ENCODE data around the gene MRPS18B. TPM values are rescaled to one million over a fixed set of nuclear protein-coding genes. Genes with fewer than 3 reads are reported as not detected.

The MRPS18B gene
- total and polyA plus RNA-seq, 2 of the 13 experiments (the other 11 are each of a cell fraction or from before 2014, with no cell fraction given): 125 to 131 TPM

- TF ChIP-seq THRA (CRISPR knock-in tag; IDR thresholded peaks at IDR 0.05; ENCODE audit: borderline replicate concordance) (peak; percentile 73), ZNF740 (CRISPR knock-in tag; IDR thresholded peaks at IDR 0.05) (no peak), ZNF33A (CRISPR knock-in tag; IDR thresholded peaks at IDR 0.05; ENCODE audit: borderline replicate concordance) (peak; percentile 98), MAF1 (CRISPR knock-in tag; IDR thresholded peaks at IDR 0.05; ENCODE audit: borderline replicate concordance) (peak; percentile 49; the same call in 1 of the 2 replicates), ZNF337 (CRISPR knock-in tag; IDR thresholded peaks at IDR 0.05; ENCODE audit: borderline replicate concordance, low read depth) (0 out of 2 replicates have a peak, but pooled peaks have one; percentile 55), ZIK1 (CRISPR knock-in tag; IDR thresholded peaks at IDR 0.05; ENCODE audit: borderline replicate concordance, low read depth) (0 out of 2 replicates have a peak, but pooled peaks have one; percentile 29), ZFX (CRISPR knock-in tag; IDR thresholded peaks at IDR 0.05; ENCODE audit: low read depth) (peak; percentile 87), ZBTB37 (CRISPR knock-in tag; IDR thresholded peaks at IDR 0.05) (no peak), DZIP1 (CRISPR knock-in tag; IDR thresholded peaks at IDR 0.05) (peak; percentile 96; the same call in 1 of the 2 replicates), KDM5A (IDR thresholded peaks at IDR 0.05; ENCODE audit: borderline replicate concordance, low read length) (peak; percentile 99), FLYWCH1 (CRISPR knock-in tag; IDR thresholded peaks at IDR 0.05) (no peak), ZBTB7A (CRISPR knock-in tag; IDR thresholded peaks at IDR 0.05) (no peak; the same call in 1 of the 2 replicates), FIP1L1 (IDR thresholded peaks at IDR 0.05; ENCODE audit: borderline replicate concordance, insufficient read depth, low read depth, low read length) (no peak), ZNF772 (CRISPR knock-in tag; IDR thresholded peaks at IDR 0.05) (peak; percentile 68; the same call in 1 of the 2 replicates), ZBTB46 (CRISPR knock-in tag; IDR thresholded peaks at IDR 0.05; ENCODE audit: borderline replicate concordance) (no peak; the same call in 1 of the 2 replicates), SRY (CRISPR knock-in tag; IDR thresholded peaks at IDR 0.05) (peak; percentile 54; the same call in 1 of the 2 replicates), ZNF768 (CRISPR knock-in tag; IDR thresholded peaks at IDR 0.05) (peak; percentile 82; the same call in 1 of the 2 replicates), ZNF75D (CRISPR knock-in tag; IDR thresholded peaks at IDR 0.05; ENCODE audit: borderline replicate concordance) (0 out of 2 replicates have a peak, but pooled peaks have one; percentile 69)
These were observed 55.0 kb downstream of the MRPS18B start, which contains the start of gene DHX16 (continued) for GRCh38 chr6:30672445-30673253.

Data from HepG2 (cell line).